Right cardiac atrium (tissue), 5 donors: Measurements from ENCODE around the gene CAND1. TPM values are rescaled to one million over a fixed set of nuclear protein-coding genes. Genes with fewer than 3 reads are reported as not detected.

ENCODE experiments used
- ATAC-seq, 2 donors: fragments of 200-7000 bp; cut with Tn5 transposase; one replicate each; pipeline versions ENCODE4 v1.8.0 to v1.9.1; 2020; ENCODE audit warnings: moderate library complexity in 2 of 2, mild to moderate bottlenecking in 1 of 2
- DNase-seq, 3 donors: peaks; one replicate each; pipeline ENCODE4 v3.0.0-alpha.2; 2020
- H3K27ac ChIP-seq: one replicate; pipeline ENCODE4 v1.5.1; 2013; ENCODE audit warnings: mild to moderate bottlenecking, low read length, control low read depth, moderate library complexity
- H3K27me3 ChIP-seq: one replicate; pipeline ENCODE4 v1.6.1; 2013; ENCODE audit not compliant: control insufficient read depth, insufficient read depth
- H3K4me1 ChIP-seq: one replicate; pipeline ENCODE4 v1.6.1; 2013; ENCODE audit warnings: low read length; ENCODE audit not compliant: control insufficient read depth, insufficient read depth
- H3K4me3 ChIP-seq: one replicate; pipeline ENCODE4 v1.5.1; 2013; ENCODE audit warnings: low read length, control low read depth
- H3K9me3 ChIP-seq: one replicate; pipeline ENCODE4 v1.6.1; 2013; ENCODE audit warnings: low read length; ENCODE audit not compliant: control insufficient read depth
- WGBS: extraction: QIAGEN DNeasy Blood & Tissue Kit; methylation state at CpG from one replicate; pipeline ENCODE4 v1.1.7; 2013; 5-methylcytosine and 5-hydroxymethylcytosine counted together
- intact Hi-C, 4 donors: fragments of 100-400 bp; cut with DNase I; formaldehyde crosslinking; loops; one replicate each; pipeline versions ENCODE4 v1.11.0 to v1.14.0; 2022 to 2023
- polyA plus RNA-seq: library from polyadenylated mRNA; stranded (reverse); fragments of 200-250 nt; gene quantifications from one replicate; pipeline ENCODE4 v1.2.3, GENCODE V29; 2013
- total RNA-seq, 4 donors: library from RNA; stranded (reverse); fragmentation: NEBNext Ultra II Directional; extraction: Animal tissue kit (Norgen Biotek cat#: 25700); gene quantifications; one replicate each; pipeline ENCODE4 v1.2.1, GENCODE V29; 2021
- donor health status: healthy with polysubstance abuse.
- donor health status: DM: no; HTN: yes; CAD: no.
- donor health status: DM: no; HTN: no; CAD: no.
- donor health status: DM: no; HTN: yes; CAD: no; lungs with severe emphysema.
- donor health status: DM: yes; HTN: yes; CAD: no.

The CAND1 gene
- total and polyA plus RNA-seq, 5 donors: 12.9 to 72.6 (median 53.3) TPM

GRCh38 chr12:67358781-67359338, 89.7 kb downstream of the CAND1 start:
- no peaks in the 10 kb centered on the region for H3K27me3 ChIP-seq
- no peak overlapping the region for H3K4me3 ChIP-seq
- peaks cover 4% of the 10 kb centered on the region for H3K4me1 ChIP-seq
- DNase-seq (no peak), ATAC-seq (peak; percentile 34 to 71)
- H3K27ac ChIP-seq: no peak overlapping the region
- H3K9me3 ChIP-seq: no peaks in the 10 kb centered on the region
- intact Hi-C loops: loop anchor here (5.0 to 10.0 kb wide), 4 partner anchors 56 to 586 kb away; no protein-coding TSS in a partner anchor
- WGBS: 46% methylated on average over 4 of the region's 4 CpGs

- intact Hi-C loops: loop anchor here in 1 of 4 donors (10.0 kb wide), 1 partner anchor 62 kb away; no protein-coding TSS in a partner anchor
- Histone ChIP-seq H3K4me1 (no peaks in the 10 kb centered on the region), H3K4me3 (no peak overlapping the region), H3K27ac (no peak overlapping the region), H3K27me3 (no peaks in the 10 kb centered on the region), H3K9me3 (no peaks in the 10 kb centered on the region)
- DNase-seq (no peak), ATAC-seq (no peak)
- 72% methylated on average over 6 of the region's 6 CpGs for WGBS
These were observed 93.4 kb downstream of the CAND1 start for GRCh38 chr12:67362526-67362925.

- Histone ChIP-seq H3K27me3 (no peaks in the 10 kb centered on the region), H3K4me1 (no peaks in the 10 kb centered on the region), H3K4me3 (no peak overlapping the region), H3K9me3 (no peaks in the 10 kb centered on the region), H3K27ac (no peak overlapping the region)
- DNase-seq (peak in 1 of 3 donors; percentile 52), ATAC-seq (no peak)
- intact Hi-C loops: loop anchor here in 1 of 4 donors (10.0 kb wide), 1 partner anchor 61 kb away; no protein-coding TSS in a partner anchor
These were observed 95.1 kb downstream of the CAND1 start for GRCh38 chr12:67364228-67364627.

GRCh38 chr12:67365131-67365530, 96.0 kb downstream of the CAND1 start:
- ATAC-seq (no peak), DNase-seq (no peak)
- intact Hi-C loops: loop anchor here in 1 of 4 donors (10.0 kb wide), 1 partner anchor 60 kb away; no protein-coding TSS in a partner anchor
- H3K4me3 ChIP-seq: no peak overlapping the region
- no peak overlapping the region for H3K27ac ChIP-seq
- no peaks in the 10 kb centered on the region for H3K4me1 ChIP-seq
- H3K27me3 ChIP-seq: no peaks in the 10 kb centered on the region
- no peaks in the 10 kb centered on the region for H3K9me3 ChIP-seq

GRCh38 chr12:67367843-67368242, 98.7 kb downstream of the CAND1 start:
- intact Hi-C loops: loop anchor here in 1 of 4 donors (10.0 kb wide), 1 partner anchor 57 kb away; no protein-coding TSS in a partner anchor
- Histone ChIP-seq H3K27ac (no peak overlapping the region), H3K4me1 (no peaks in the 10 kb centered on the region), H3K27me3 (no peaks in the 10 kb centered on the region), H3K9me3 (no peaks in the 10 kb centered on the region), H3K4me3 (no peak overlapping the region)
- DNase-seq (no peak), ATAC-seq (no peak)
- WGBS: 86% methylated on average over 1 of the region's 1 CpG
